Muscle of leg (tissue), 11 donors: ENCODE results near the gene PRMT1. TPM values are rescaled to one million over a fixed set of nuclear protein-coding genes. Genes with fewer than 3 reads are reported as not detected.
A peak's percentile ranks its signal among the peaks of the same experiment; 100 is the strongest.

ENCODE experiments used
- DNase-seq: peaks from one replicate; pipeline ENCODE4 v3.0.0; 2013
- H3K27ac ChIP-seq: one replicate; pipeline ENCODE4 v1.5.1; 2013; ENCODE audit warnings: mild to moderate bottlenecking, low read length, control low read depth
- H3K27me3 ChIP-seq: one replicate; pipeline ENCODE4 v1.6.1; 2013; ENCODE audit warnings: low read length; ENCODE audit not compliant: control insufficient read depth, insufficient read depth
- H3K36me3 ChIP-seq: one replicate; pipeline ENCODE4 v1.6.1; 2013; ENCODE audit warnings: low read length; ENCODE audit not compliant: control insufficient read depth, insufficient read depth
- H3K4me1 ChIP-seq: one replicate; pipeline ENCODE4 v1.6.1; 2013; ENCODE audit warnings: low read length; ENCODE audit not compliant: control insufficient read depth, insufficient read depth
- H3K4me3 ChIP-seq: one replicate; pipeline ENCODE4 v1.5.1; 2013; ENCODE audit warnings: low read length, control low read depth
- H3K9me3 ChIP-seq: replicated peaks from 2 replicates; pipeline ENCODE4 v1.6.1; 2013; ENCODE audit warnings: low read depth, low read length; ENCODE audit not compliant: control insufficient read depth
- whole genome bisulfite sequencing: methylation state at CpG from one replicate; pipeline ENCODE4 v1.1.5; 2013; ENCODE audit warnings: missing lambda C conversion rate; ENCODE audit not compliant: insufficient coverage; 5-methylcytosine and 5-hydroxymethylcytosine counted together
- polyA plus RNA-seq, 8 donors: library from polyadenylated mRNA; unstranded; fragments of 120-200 nt; gene quantifications; one replicate each; pipeline versions ENCODE4 v1.2.1 to v1.2.3, GENCODE V29; 2013; ENCODE audit warnings: inconsistent platforms in 1 of 8, low replicate concordance in 1 of 8; ENCODE audit not compliant: insufficient read length in 8 of 8, insufficient read depth in 1 of 8
- total RNA-seq: library from RNA; stranded (reverse); fragments of 120-200 nt; gene quantifications from one replicate; pipeline ENCODE4 v1.2.4, GENCODE V29; 2013

Gene PRMT1
- total and polyA plus RNA-seq, 9 donors = 186 to 229 (median 210) TPM

DNA sequence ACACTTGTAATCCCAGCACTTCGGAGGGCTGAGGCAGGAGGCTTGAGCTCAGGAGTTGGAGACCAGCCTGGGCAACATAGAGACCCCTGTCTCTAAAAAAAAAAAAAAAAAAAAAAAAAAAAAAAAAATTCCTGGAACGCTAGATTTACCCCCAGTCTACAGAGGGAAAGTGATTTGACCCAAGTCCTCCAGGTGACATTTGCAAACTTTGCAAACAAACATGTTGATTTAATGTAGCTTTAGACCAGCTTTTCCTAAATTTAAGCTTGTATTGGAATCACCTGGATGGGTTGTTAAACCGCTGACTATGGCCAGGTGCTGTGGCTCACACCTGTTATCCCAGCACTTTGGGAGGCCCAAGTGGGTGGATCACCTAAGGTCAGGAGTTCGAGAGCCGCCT, 22.3 kb downstream of the PRMT1 start:
- Histone ChIP-seq H3K9me3 (no peaks in the 10 kb centered on the region), H3K36me3 (no peaks in the 10 kb centered on the region), H3K27ac (no peak overlapping the region), H3K4me3 (no peak overlapping the region), H3K4me1 (no peaks in the 10 kb centered on the region), H3K27me3 (no peaks in the 10 kb centered on the region)
- WGBS = 100% methylated on average over 1 of the region's 5 CpGs
- DNase-seq = no peak

DNA sequence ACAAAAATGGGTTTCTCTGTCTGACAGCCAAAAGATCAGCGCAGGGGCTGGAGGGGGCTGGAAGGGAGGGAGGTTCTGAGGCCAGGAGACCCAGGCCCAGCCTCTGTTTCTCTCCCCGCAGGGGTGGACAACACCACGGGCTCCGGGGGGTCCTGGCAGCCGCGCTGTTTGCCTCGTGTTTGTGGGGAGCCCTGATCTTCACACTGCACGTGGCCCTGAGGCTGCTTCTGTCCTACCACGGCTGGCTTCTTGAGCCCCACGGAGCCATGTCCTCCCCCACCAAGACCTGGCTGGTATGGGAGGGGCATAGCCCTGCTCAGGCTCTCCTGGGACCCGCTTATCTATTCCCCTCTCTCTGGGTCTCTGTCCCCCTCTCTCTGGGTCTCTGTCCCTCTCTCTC, 23.5 kb downstream of the PRMT1 start:
- H3K9me3 ChIP-seq = no peaks in the 10 kb centered on the region
- H3K4me1 ChIP-seq = no peaks in the 10 kb centered on the region
- H3K4me3 ChIP-seq = no peak overlapping the region
- no peaks in the 10 kb centered on the region for H3K27me3 ChIP-seq
- DNase-seq = no peak
- H3K36me3 ChIP-seq = no peaks in the 10 kb centered on the region
- no peak overlapping the region for H3K27ac ChIP-seq
- WGBS = 76% methylated on average over 7 of the region's 11 CpGs

DNA sequence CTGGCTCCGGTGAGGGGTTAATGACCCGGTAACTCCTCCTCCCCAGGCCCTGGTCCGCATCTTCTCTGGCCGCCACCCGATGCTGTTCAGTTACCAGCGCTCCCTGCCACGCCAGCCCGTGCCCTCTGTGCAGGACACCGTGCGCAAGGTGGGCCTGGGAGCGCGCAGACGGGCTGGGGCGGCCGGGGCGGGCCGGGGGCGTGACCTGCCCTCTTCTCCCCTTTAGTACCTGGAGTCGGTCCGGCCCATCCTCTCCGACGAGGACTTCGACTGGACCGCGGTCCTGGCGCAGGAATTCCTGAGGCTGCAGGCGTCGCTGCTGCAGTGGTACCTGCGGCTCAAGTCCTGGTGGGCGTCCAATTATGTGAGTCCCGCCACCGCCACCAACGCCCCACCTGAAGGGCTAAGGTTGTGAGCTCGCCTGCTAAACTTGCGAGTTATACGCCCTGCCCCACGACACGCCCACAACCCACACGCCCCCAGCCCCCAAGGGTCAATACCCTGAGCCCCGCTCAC, 24.3 kb downstream of the PRMT1 start:
- no peak for DNase-seq
- Histone ChIP-seq H3K27ac (no peak overlapping the region), H3K9me3 (no peaks in the 10 kb centered on the region), H3K4me1 (no peaks in the 10 kb centered on the region), H3K4me3 (no peak overlapping the region), H3K36me3 (no peaks in the 10 kb centered on the region), H3K27me3 (no peaks in the 10 kb centered on the region)
- 46% methylated on average over 33 of the region's 40 CpGs for WGBS

DNA sequence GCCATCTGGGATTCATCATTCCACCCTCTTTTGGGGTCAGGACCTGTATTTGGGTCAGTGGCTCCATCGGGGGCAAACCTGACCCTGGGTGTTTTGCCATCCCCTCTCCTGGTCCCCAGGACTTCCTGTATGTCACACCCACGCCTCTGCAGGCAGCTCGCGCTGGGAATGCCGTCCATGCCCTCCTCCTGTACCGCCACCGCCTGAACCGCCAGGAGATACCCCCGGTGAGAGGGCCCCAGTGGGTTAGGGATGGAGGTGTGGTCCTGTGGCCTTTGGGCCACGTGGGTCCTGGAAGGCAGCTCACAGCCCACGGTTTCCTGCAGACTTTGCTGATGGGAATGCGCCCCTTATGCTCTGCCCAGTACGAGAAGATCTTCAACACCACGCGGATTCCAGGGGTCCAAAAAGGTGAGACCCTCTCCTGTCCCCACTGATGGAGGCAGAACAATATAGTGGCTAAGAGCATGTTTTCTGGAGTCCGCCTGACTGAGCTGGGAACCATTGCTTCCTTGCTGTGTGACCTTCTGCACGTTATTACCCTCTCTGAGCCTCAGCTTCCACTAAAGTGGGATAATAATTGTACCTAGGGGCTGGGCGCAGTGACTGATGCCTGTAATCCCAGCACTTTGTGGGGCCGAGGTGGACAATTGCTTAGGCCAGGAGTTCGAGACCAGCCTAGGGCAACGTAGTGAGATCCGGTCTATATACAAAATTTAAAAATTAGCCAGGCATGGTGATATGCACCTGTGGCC, 28.0 kb downstream of the PRMT1 start:
- Histone ChIP-seq H3K4me3 (no peak overlapping the region), H3K27ac (no peak overlapping the region), H3K36me3 (peaks cover 4% of the 10 kb centered on the region), H3K27me3 (no peaks in the 10 kb centered on the region), H3K4me1 (no peaks in the 10 kb centered on the region), H3K9me3 (no peaks in the 10 kb centered on the region)
- DNase-seq = no peak
- WGBS = 91% methylated on average over 11 of the region's 22 CpGs

DNA sequence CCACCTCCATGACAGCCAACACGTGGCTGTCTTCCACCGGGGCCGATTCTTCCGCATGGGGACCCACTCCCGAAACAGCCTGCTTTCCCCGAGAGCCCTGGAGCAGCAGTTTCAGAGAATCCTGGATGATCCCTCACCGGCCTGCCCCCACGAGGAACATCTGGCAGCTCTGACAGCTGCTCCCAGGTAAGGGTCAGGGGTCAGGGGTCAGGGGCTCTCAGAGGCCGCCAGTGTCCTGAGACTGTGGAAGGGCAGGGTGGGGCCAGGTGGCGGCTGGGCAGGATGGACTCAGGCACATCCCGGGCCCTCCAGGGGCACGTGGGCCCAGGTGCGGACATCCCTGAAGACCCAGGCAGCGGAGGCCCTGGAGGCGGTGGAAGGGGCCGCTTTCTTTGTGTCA, 28.8 kb downstream of the PRMT1 start:
- 87% methylated on average over 16 of the region's 16 CpGs for WGBS
- H3K27me3 ChIP-seq = no peaks in the 10 kb centered on the region
- H3K4me3 ChIP-seq = no peak overlapping the region
- no peaks in the 10 kb centered on the region for H3K9me3 ChIP-seq
- no peaks in the 10 kb centered on the region for H3K4me1 ChIP-seq
- DNase-seq = no peak
- H3K27ac ChIP-seq = no peak overlapping the region
- H3K36me3 ChIP-seq = peaks cover 7% of the 10 kb centered on the region

DNA sequence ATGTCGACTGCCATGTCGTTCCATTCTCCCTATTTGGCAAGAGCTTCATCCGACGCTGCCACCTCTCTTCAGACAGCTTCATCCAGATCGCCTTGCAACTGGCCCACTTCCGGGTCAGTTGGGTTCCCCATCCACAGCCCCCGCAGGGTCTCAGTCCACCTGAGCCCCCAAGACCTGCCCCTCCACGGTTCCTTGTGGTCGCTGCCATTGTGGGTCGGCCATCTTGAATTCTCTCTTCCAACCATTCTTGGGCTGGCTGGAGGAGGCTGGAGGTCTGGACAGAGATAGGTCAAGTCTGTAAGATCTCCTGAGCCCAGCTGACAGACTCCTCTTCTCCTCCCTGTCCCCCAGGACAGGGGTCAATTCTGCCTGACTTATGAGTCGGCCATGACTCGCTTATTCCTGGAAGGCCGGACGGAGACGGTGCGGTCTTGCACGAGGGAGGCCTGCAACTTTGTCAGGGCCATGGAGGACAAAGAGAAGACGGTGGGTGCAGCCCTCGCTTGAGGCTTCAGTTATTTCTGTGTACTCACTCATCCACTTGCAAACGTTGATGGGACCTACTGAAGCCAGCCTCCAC, 33.4 kb downstream of the PRMT1 start:
- WGBS = 91% methylated on average over 16 of the region's 20 CpGs
- Histone ChIP-seq H3K36me3 (peaks cover 7% of the 10 kb centered on the region), H3K4me1 (peaks cover 12% of the 10 kb centered on the region), H3K27me3 (no peaks in the 10 kb centered on the region), H3K4me3 (no peak overlapping the region), H3K27ac (no peak overlapping the region), H3K9me3 (no peaks in the 10 kb centered on the region)
- DNase-seq = no peak

DNA sequence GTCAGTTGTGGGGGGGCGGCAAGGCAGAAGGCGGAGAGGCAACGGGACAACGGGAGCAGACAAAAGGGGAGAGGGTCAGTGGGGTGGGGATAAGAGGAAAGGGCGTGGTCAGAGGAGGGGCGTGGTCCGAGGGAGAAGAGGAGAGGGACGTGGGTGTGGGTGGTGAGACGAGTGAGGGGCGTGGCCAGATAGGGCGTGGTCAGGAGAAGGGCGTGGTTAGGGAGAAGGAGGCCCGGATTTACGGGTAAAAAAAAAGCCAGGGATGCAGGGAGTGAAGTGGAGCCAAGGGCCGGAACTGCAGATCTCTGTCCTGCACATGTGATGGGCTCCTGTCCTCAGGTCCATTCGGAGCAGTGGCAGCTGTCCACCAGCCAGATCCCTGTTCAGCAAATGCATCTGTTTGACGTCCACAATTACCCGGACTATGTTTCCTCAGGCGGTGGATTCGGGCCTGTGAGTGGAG, 35.4 kb downstream of the PRMT1 start:
- H3K27me3 ChIP-seq = no peaks in the 10 kb centered on the region
- no peak overlapping the region for H3K27ac ChIP-seq
- H3K9me3 ChIP-seq = no peaks in the 10 kb centered on the region
- H3K4me3 ChIP-seq = no peak overlapping the region
- peaks cover 5% of the 10 kb centered on the region for H3K36me3 ChIP-seq
- 53% methylated on average over 18 of the region's 20 CpGs for WGBS
- H3K4me1 ChIP-seq = peaks cover 14% of the 10 kb centered on the region
- DNase-seq = peak; percentile 45

DNA sequence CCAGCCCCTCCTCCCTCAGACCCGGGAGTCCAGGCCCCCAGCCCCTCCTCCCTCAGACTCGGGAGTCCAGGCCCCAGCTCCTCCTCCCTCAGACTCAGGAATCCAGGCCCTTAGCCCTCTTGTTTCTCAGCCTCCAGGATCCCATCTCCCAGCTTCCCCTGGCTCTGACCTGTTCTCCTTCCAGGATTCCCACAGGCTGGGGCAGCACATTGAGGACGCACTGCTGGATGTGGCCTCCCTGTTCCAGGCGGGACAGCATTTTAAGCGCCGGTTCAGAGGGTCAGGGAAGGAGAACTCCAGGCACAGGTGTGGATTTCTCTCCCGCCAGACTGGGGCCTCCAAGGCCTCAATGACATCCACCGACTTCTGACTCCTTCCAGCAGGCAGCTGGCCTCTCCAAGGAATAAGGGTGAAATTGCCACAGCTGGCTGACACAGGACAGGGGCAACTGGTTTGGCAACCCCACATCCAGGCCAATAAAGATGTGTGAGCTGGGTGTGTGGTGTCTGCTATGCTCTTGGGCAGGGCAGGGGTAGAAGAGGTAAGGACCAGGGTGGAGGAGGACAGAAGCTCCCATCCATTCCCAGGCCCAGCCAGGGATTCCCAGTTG, 36.3 kb downstream of the PRMT1 start:
- Histone ChIP-seq H3K27ac (peak overlapping the region; percentile 1), H3K4me1 (peaks cover 14% of the 10 kb centered on the region), H3K27me3 (no peaks in the 10 kb centered on the region), H3K36me3 (peaks cover 5% of the 10 kb centered on the region), H3K4me3 (no peak overlapping the region), H3K9me3 (no peaks in the 10 kb centered on the region)
- WGBS = 49% methylated on average over 7 of the region's 8 CpGs
- peak; percentile 30 for DNase-seq

DNA sequence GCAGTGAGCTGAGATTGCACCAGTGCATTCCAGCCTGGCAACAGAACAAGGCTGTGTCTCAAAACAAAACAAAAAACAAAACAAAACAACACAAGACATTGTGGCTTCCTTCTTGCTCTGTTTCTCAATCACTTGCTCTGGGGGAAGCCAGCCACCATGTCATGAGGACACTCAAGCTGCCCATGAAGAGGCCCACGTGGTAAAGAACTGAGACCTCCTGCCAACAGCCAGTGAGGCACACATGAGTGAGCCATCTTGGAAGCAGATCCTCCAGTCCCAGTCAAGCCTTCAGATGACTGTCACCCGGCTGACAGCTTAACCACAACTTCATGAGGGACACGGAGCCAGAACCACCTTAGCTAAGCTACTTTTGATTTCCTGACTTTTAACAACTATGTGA, 39.1 kb downstream of the PRMT1 start:
- H3K27ac ChIP-seq = no peak overlapping the region
- no peaks in the 10 kb centered on the region for H3K9me3 ChIP-seq
- 71% methylated on average over 1 of the region's 3 CpGs for WGBS
- H3K27me3 ChIP-seq = no peaks in the 10 kb centered on the region
- no peaks in the 10 kb centered on the region for H3K36me3 ChIP-seq
- H3K4me1 ChIP-seq = peaks cover 14% of the 10 kb centered on the region
- DNase-seq = no peak
- H3K4me3 ChIP-seq = no peak overlapping the region

DNA sequence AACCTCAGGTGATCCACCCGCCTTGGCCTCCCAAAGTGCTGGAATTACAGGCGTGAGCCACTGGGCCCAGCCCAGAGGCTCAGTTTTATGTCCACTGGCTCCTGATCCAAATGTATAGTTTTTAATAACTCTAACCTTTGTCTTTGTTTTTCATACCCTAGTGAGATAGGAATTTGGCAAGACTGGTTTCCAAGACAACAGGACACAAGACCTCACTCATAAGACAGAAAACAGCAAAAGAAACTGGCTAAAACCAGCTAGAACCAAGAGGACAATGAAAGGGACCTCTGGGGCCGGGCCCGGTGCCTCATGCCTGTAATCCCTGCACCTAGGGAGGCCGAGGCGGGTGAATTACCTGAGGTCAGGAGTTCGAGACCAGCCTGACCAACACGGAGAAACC, 41.4 kb downstream of the PRMT1 start:
- peak; percentile 61 for DNase-seq
- H3K27me3 ChIP-seq = no peaks in the 10 kb centered on the region
- H3K4me3 ChIP-seq = no peak overlapping the region
- H3K4me1 ChIP-seq = peaks cover 5% of the 10 kb centered on the region
- H3K36me3 ChIP-seq = peaks cover 3% of the 10 kb centered on the region
- WGBS = 78% methylated on average over 6 of the region's 8 CpGs
- H3K27ac ChIP-seq = no peak overlapping the region
- no peaks in the 10 kb centered on the region for H3K9me3 ChIP-seq
